Mucosa of descending colon (tissue), 3 donors: Measurements from ENCODE around the gene TRIM2. TPM values are rescaled to one million over a fixed set of nuclear protein-coding genes. Genes with fewer than 3 reads are reported as not detected.

Source experiments
- ATAC-seq: fragments of 200-7000 bp; cut with Tn5 transposase; one replicate; pipeline ENCODE4 v1.9.1; 2020; ENCODE audit warnings: mild to moderate bottlenecking, moderate library complexity
- DNase-seq, 3 donors: peaks; one replicate each; pipeline ENCODE4 v3.0.0-alpha.2; 2020
- H3K36me3 ChIP-seq: fragments of 200-600 bp; one replicate; pipeline ENCODE4 v1.8.0; 2021; ENCODE audit warnings: low read depth, mild to moderate bottlenecking
- H3K4me1 ChIP-seq: fragments of 200-600 bp; one replicate; pipeline ENCODE4 v1.8.0; 2021; ENCODE audit warnings: low read depth, mild to moderate bottlenecking
- H3K4me3 ChIP-seq: fragments of 200-600 bp; one replicate; pipeline ENCODE4 v1.8.0; 2021; ENCODE audit warnings: mild to moderate bottlenecking
- H3K9me3 ChIP-seq: fragments of 200-600 bp; one replicate; pipeline ENCODE4 v1.8.0; 2021; ENCODE audit warnings: mild to moderate bottlenecking
- intact Hi-C, 2 donors: fragments of 100-400 bp; cut with DNase I in 1 of 2; cut with micrococcal nuclease in 1 of 2; formaldehyde crosslinking; loops; one replicate each; pipeline versions ENCODE4 v1.11.0 to v1.11.1; 2022; cut with DNase I, micrococcal nuclease
- total RNA-seq, 3 donors: library from RNA; stranded (reverse); fragmentation: NEBNext Ultra II Directional in 2 of 3; extraction: Animal tissue kit (Norgen Biotek cat#: 25700) in 2 of 3; gene quantifications; one replicate each; pipeline versions ENCODE4 v1.2.1 to v1.2.4, GENCODE V29; 2021 to 2023
- TF ChIP-seq, protein P1 (sequence below): fragments of 200-600 bp; IDR thresholded peaks from one replicate; pipeline ENCODE4 v1.8.0; 2022; ENCODE audit warnings: antibody characterized with exemption, mild to moderate bottlenecking
- donor health status: DM: no; HTN: no; CAD: no; lungs with moderate emphysema.
- donor health status: DM: no; HTN: no; CAD: no.
- donor health status: DM: no; HTN: yes; CAD: no.

The TRIM2 gene
- total RNA-seq, 3 donors from 2014 or later = 96.4 to 167 (median 154) TPM

DNA sequence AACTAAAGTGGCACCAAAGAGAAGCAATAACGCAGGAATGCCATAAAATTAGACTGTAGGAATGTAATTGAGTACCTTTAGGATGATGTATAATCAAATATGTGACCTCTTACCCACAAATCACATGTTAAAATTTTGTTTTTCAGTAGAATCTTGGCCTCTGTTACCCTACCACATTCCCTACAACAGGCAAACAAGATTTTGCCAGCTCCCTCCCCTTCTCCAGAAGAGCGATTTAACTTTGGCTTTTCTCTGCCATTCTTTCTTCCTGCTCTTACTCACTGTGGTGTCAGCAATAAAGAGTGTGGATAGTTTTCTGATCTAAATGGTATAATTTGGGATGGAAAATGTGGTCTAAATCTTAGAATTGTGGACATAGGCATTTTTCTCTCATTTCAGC is 57.2 kb downstream of the TRIM2 start:
- intact Hi-C loops = no loop called here
- DNase-seq (no peak), ATAC-seq (no peak)
- Histone ChIP-seq H3K4me3 (no peak overlapping the region), H3K4me1 (peaks cover 3% of the 10 kb centered on the region), H3K9me3 (peaks cover 3% of the 10 kb centered on the region), H3K36me3 (no peaks in the 10 kb centered on the region)
- TF ChIP-seq, protein P1, sequence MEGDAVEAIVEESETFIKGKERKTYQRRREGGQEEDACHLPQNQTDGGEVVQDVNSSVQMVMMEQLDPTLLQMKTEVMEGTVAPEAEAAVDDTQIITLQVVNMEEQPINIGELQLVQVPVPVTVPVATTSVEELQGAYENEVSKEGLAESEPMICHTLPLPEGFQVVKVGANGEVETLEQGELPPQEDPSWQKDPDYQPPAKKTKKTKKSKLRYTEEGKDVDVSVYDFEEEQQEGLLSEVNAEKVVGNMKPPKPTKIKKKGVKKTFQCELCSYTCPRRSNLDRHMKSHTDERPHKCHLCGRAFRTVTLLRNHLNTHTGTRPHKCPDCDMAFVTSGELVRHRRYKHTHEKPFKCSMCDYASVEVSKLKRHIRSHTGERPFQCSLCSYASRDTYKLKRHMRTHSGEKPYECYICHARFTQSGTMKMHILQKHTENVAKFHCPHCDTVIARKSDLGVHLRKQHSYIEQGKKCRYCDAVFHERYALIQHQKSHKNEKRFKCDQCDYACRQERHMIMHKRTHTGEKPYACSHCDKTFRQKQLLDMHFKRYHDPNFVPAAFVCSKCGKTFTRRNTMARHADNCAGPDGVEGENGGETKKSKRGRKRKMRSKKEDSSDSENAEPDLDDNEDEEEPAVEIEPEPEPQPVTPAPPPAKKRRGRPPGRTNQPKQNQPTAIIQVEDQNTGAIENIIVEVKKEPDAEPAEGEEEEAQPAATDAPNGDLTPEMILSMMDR = no peak

DNA sequence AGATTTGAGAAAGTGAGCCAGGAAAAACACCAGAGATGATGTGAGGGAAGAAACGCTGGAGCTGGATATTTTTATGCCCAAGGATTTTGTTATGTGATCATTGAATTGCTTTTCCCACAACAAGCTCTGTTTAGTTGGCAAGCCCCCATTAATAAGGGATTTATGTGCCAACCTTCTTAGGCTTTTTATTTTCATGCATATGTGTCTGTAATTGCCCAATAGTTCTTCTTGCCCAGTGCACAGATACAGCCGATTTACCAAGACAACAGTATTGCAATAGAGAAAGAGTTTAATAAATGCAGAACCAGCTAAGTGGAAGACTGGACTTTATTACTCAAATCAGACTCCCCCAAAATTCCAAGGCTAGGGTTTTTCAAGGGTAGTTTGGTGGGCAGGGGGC is 57.7 kb downstream of the TRIM2 start:
- peaks cover 6% of the 10 kb centered on the region for H3K4me1 ChIP-seq
- DNase-seq = no peak
- H3K36me3 ChIP-seq = no peaks in the 10 kb centered on the region
- no peak for ATAC-seq
- H3K9me3 ChIP-seq = peaks cover 3% of the 10 kb centered on the region
- no peak overlapping the region for H3K4me3 ChIP-seq
- intact Hi-C loops = no loop called here
- TF ChIP-seq, protein P1 = no peak

DNA sequence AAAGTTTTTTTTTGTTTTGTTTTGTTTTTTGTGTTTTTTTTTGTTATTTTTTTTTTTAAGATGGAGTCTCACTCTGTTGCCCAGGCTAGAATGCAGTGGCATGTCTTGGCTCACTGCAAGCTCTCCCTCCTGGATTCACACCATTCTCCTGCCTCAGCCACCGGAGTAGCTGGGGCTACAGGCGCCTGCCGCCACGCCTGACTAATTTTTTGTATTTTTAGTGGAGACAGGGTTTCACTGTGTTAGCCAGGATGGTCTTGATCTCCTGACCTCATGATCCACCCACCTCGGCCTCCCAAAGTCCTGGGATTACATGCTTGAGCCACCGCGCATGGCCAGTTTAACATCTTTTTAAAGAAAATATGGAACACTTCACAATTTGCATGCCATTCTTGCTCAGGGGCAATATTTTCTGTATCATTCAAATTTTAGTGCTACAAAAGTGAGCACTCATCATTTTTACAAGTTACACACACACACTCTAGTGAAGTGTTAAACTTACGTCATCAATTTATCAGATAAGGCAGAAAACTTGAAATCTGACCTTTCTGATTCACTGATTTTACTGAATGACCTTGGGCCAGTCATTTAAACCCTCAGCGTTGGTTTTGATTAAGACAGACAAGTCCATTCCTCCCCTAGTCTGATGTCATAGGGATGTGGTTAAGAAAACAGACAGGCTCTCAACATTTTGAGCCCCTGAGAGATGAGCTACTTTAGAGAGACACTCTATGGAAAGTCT is 61.2 kb downstream of the TRIM2 start:
- TF ChIP-seq, protein P1 = no peak
- H3K4me1 ChIP-seq = peaks cover 24% of the 10 kb centered on the region
- intact Hi-C loops = no loop called here
- no peak for DNase-seq
- H3K36me3 ChIP-seq = no peaks in the 10 kb centered on the region
- H3K9me3 ChIP-seq = peaks cover 3% of the 10 kb centered on the region
- no peak for ATAC-seq
- no peak overlapping the region for H3K4me3 ChIP-seq

DNA sequence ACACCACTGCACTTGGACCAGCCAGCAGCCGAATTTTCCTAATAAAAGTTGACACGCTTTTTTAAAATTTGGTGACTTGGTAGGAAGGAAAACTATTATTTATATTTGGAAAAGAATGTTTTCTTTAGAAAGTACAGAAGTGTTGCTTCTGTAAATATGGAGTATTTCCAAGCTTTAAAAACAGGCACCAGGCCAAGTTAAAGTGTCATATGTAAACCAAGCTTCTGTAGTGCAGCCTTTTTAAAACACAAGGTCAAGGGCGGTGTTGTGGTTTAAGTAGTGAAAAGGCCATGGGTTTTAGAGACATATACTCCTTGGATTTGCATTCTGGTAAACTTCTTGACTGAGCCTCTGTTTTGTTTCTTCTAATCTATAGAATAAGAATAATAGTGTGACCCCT is 62.7 kb downstream of the TRIM2 start:
- peak; percentile 64 for ATAC-seq
- H3K4me1 ChIP-seq = peaks cover 21% of the 10 kb centered on the region
- peak in 1 of 3 donors; percentile 59 for DNase-seq

DNA sequence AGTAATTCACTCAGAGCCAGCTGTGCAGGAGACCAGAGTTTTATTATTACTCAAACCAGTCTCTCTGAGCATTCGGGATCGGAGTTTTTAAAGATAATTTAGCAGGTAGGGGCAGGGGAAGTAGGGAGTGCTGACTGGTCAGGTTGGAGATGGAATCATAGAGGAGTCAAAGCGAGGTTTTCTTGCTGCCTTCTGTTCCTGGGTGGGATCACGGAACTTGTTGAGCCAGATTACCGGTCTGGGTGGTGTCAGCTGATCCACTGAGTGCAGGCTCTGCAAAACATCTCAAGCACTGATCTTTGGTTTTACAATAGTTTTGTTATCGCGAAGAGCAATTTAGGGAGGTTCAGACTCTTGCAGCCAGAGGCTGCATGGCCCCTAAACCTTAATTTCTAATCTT is 63.6 kb downstream of the TRIM2 start:
- Histone ChIP-seq H3K4me3 (no peak overlapping the region), H3K36me3 (no peaks in the 10 kb centered on the region), H3K9me3 (no peaks in the 10 kb centered on the region), H3K4me1 (peaks cover 21% of the 10 kb centered on the region)
- intact Hi-C loops = no loop called here
- DNase-seq = peak in 1 of 3 donors; percentile 64
- ATAC-seq = peak; percentile 58
- TF ChIP-seq, protein P1 = no peak

More for the DNA sequence above, 62.7 kb downstream of the TRIM2 start:
- H3K36me3 ChIP-seq = no peaks in the 10 kb centered on the region
- H3K9me3 ChIP-seq = peaks cover under 1% of the 10 kb centered on the region
- no peak overlapping the region for H3K4me3 ChIP-seq
- TF ChIP-seq, protein P1 = no peak
- intact Hi-C loops = no loop called here
